ENCODE data around the gene CAPS2.

GRCh38 chr12:75269209-75269608 lies 60.9 kb downstream of the CAPS2 start:
- TF ChIP-seq CTCF (conservative IDR thresholded peaks at IDR 0.05; ENCODE audit: low read depth in 2 of 2): no peak
- TF ChIP-seq EZH2 (IDR thresholded peaks at IDR 0.05; ENCODE audit: low read depth, unreplicated experiment): no peak
- TF ChIP-seq REST (IDR thresholded peaks at IDR 0.05; ENCODE audit: unreplicated experiment): no peak
- TF ChIP-seq CREB1 (CRISPR knock-in tag; IDR thresholded peaks at IDR 0.05; ENCODE audit: low read depth): no peak
- no peak for TF ChIP-seq EZH2phosphoT487 (IDR thresholded peaks at IDR 0.05; ENCODE audit: unreplicated experiment)
- no peak for TF ChIP-seq STAT1 (IDR thresholded peaks at IDR 0.05; ENCODE audit: unreplicated experiment)
- TF ChIP-seq NANOG (IDR thresholded peaks at IDR 0.05; ENCODE audit: borderline replicate concordance): no peak
- TF ChIP-seq POLR2AphosphoS5 (IDR thresholded peaks at IDR 0.05; ENCODE audit: low read depth): no peak
- no peak for TF ChIP-seq ZNF114 (CRISPR knock-in tag; IDR thresholded peaks at IDR 0.05)
- TF ChIP-seq ETS1 (IDR thresholded peaks at IDR 0.05): no peak
